A673 (cell line): ENCODE measurements around the gene GPR62.

Experiments
- CTCF ChIP-seq: fragments of 300-800, 200-600 bp; sonication (generic); conservative IDR thresholded peaks from 2 replicates; pipeline ENCODE4 v1.5.1; 2017; ENCODE audit warnings: low read depth, mild to moderate bottlenecking, antibody characterized with exemption, low read length, moderate library complexity, mixed read lengths
- EZH2 ChIP-seq: fragments of 200-600 bp; sonication (generic); IDR thresholded peaks from 2 replicates; pipeline ENCODE4 v1.6.1; 2017; ENCODE audit warnings: borderline replicate concordance, low read depth, mild to moderate bottlenecking, mixed read lengths, antibody characterized with exemption, low read length; ENCODE audit not compliant: poor library complexity, severe bottlenecking

GRCh38 chr3:51947215-51947900 is 7.8 kb upstream of the GPR62 start:
- TF ChIP-seq CTCF = no peak
- no peak for TF ChIP-seq EZH2
